HEK293T (cell line): ENCODE data around the gene CABP1.
"Not testable (repeated sequence)": the region's sequence is repeated elsewhere in the genome, so short reads cannot be mapped to it uniquely, and the experiment has no call there.

Experiments
- ARNT ChIP-seq: fragments of 450-650 bp; IDR thresholded peaks from 2 replicates; pipeline ENCODE4 v1.6.1; 2017; ENCODE audit warnings: mild to moderate bottlenecking
- BHLHE40 ChIP-seq: fragments of 450-650 bp; IDR thresholded peaks from 2 replicates; pipeline ENCODE4 v1.6.1; 2016; ENCODE audit warnings: mild to moderate bottlenecking, moderate library complexity, borderline replicate concordance
- ELF4 ChIP-seq: fragments of 450-650 bp; IDR thresholded peaks from 2 replicates; pipeline ENCODE4 v1.6.1; 2017; ENCODE audit warnings: antibody characterized with exemption
- FOXA1 ChIP-seq: fragments of 450-650 bp; IDR thresholded peaks from 2 replicates; pipeline ENCODE4 v1.6.1; 2016; ENCODE audit warnings: mild to moderate bottlenecking
- FOXK2 ChIP-seq: fragments of 450-650 bp; IDR thresholded peaks from 2 replicates; pipeline ENCODE4 v1.6.1; 2016; ENCODE audit warnings: mild to moderate bottlenecking
- PKNOX1 ChIP-seq: fragments of 450-650 bp; IDR thresholded peaks from 2 replicates; pipeline ENCODE4 v1.6.1; 2016
- SP1 ChIP-seq: fragments of 450-650 bp; IDR thresholded peaks from 2 replicates; pipeline ENCODE4 v1.6.1; 2017
- SUZ12 ChIP-seq: fragments of 450-650 bp; IDR thresholded peaks from 2 replicates; pipeline ENCODE4 v1.6.1; 2016; ENCODE audit warnings: mild to moderate bottlenecking
- ZNF384 ChIP-seq: fragments of 450-650 bp; IDR thresholded peaks from 2 replicates; pipeline ENCODE4 v1.6.1; 2016

GRCh38 chr12:120602416-120602815 lies 38.0 kb upstream of the CABP1 start:
- TF ChIP-seq SP1, FOXK2, ZNF384, ARNT, FOXA1, BHLHE40, ELF4, SUZ12, PKNOX1: not testable (repeated sequence)
